Subcutaneous abdominal adipose tissue (tissue), 5 donors: ENCODE results near the gene KLK10.

Experiments used
- H3K27ac ChIP-seq: one replicate; pipeline ENCODE4 v1.7.0; 2013; ENCODE audit warnings: low read depth, mild to moderate bottlenecking, inconsistent platforms, low read length, moderate library complexity
- H3K27me3 ChIP-seq, 5 donors: one replicate each; pipeline ENCODE4 v1.7.0; 2013; ENCODE audit warnings: low read length in 5 of 5, inconsistent platforms in 1 of 5; ENCODE audit not compliant: control insufficient read depth in 5 of 5, insufficient read depth in 4 of 5
- H3K36me3 ChIP-seq, 5 donors: one replicate each; pipeline ENCODE4 v1.7.0; 2013; ENCODE audit warnings: low read length in 5 of 5; ENCODE audit not compliant: control insufficient read depth in 5 of 5, insufficient read depth in 5 of 5
- H3K4me1 ChIP-seq, 5 donors: one replicate each; pipeline ENCODE4 v1.7.0; 2013; ENCODE audit warnings: low read length in 5 of 5, mild to moderate bottlenecking in 3 of 5, moderate library complexity in 1 of 5; ENCODE audit not compliant: control insufficient read depth in 5 of 5, insufficient read depth in 5 of 5
- H3K4me3 ChIP-seq, 5 donors: one replicate each; pipeline ENCODE4 v1.7.0; 2013; ENCODE audit warnings: low read length in 5 of 5, low read depth in 1 of 5
- H3K9ac ChIP-seq, 5 donors: one replicate each; pipeline ENCODE4 v1.7.0; 2013; ENCODE audit warnings: low read length in 5 of 5, mild to moderate bottlenecking in 4 of 5, moderate library complexity in 3 of 5
- H3K9me3 ChIP-seq, 5 donors: one replicate each; pipeline ENCODE4 v1.7.0; 2013; ENCODE audit warnings: low read length in 5 of 5; ENCODE audit not compliant: control insufficient read depth in 5 of 5
- donor health status: healthy.
- donor health status: healthy.
- donor health status: healthy.
- donor health status: healthy.
- donor health status: healthy.

KLK10 gene

GRCh38 chr19:51027873-51028272 lies 8.4 kb upstream of the KLK10 start:
- Histone ChIP-seq H3K27ac (no peak overlapping the region), H3K27me3 (peaks cover 29 to 54% (median 44%) of the 10 kb centered on the region in 5 donors), H3K9me3 (no peaks in the 10 kb centered on the region), H3K9ac (no peak overlapping the region), H3K4me3 (no peak overlapping the region), H3K4me1 (no peaks in the 10 kb centered on the region), H3K36me3 (no peaks in the 10 kb centered on the region)

DNA sequence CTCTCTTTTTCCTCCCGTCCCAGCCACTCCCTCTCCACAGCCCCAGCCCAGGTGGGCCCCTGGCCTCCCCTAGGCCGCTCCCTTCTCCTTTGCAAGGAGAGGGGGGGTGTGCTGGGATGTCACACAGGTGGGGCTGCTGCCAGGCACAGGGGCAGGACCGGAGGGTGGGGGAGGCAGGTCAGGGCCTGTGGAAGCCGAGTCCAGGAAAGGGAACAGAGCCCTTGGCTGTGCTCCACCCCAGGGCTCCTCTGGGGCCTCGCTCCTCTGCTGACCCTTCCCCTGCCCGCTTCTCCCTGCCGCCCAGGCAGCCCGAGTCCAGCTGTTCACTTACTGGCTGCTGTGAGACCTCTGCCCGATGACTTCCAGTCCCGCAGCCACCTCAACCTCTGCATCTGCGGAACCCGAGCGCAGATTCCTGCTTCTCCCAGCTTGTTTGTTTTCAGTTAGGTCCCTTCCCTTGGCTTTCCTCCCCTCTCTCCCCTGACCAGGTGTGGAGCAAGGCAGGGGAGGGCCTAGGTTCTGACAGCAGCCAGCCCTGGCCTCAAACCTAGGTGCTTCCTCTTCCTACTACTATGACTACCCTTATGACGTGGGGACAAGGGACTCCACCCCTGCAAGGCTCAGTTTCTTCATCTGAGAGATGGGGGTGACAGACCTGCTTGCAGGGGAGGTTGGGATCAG lies 7.8 kb upstream of the KLK10 start:
- Histone ChIP-seq H3K9ac (no peak overlapping the region), H3K36me3 (no peaks in the 10 kb centered on the region), H3K4me1 (no peaks in the 10 kb centered on the region), H3K27me3 (peaks cover 33 to 56% (median 46%) of the 10 kb centered on the region in 5 donors), H3K27ac (no peak overlapping the region), H3K9me3 (no peaks in the 10 kb centered on the region), H3K4me3 (no peak overlapping the region)

DNA sequence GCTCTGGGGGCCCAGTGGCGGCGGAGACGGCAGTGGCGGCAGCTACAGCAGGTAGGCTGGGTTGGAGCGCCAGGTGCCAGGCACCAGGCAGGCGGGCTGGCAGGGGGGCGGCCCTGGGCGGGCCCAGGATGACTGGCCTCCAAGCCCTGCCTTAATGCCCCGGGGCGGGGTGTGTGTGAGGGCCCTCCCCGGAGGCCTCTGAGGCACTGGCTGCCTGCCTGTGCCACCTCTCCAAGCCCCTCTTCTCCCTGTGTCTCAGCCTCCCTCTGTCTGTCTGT lies 7.0 kb upstream of the KLK10 start, which contains the start of gene KLK11:
KLK11 (minus strand) TSS at position 63 of the 278 bp plus-strand sequence. CDS start 985 bp downstream, outside the sequence.
- no peak within 1 kb of the TSS for H3K9ac ChIP-seq
- no peaks in the 10 kb centered on the region for H3K9me3 ChIP-seq
- H3K4me3 ChIP-seq, result no peak within 1 kb of the TSS
- H3K4me1 ChIP-seq, result no peaks in the 10 kb centered on the region
- no peaks in the 10 kb centered on the region for H3K36me3 ChIP-seq
- no peak within 1 kb of the TSS for H3K27ac ChIP-seq
- peaks cover 33 to 56% (median 46%) of the 10 kb centered on the region in 5 donors for H3K27me3 ChIP-seq

DNA sequence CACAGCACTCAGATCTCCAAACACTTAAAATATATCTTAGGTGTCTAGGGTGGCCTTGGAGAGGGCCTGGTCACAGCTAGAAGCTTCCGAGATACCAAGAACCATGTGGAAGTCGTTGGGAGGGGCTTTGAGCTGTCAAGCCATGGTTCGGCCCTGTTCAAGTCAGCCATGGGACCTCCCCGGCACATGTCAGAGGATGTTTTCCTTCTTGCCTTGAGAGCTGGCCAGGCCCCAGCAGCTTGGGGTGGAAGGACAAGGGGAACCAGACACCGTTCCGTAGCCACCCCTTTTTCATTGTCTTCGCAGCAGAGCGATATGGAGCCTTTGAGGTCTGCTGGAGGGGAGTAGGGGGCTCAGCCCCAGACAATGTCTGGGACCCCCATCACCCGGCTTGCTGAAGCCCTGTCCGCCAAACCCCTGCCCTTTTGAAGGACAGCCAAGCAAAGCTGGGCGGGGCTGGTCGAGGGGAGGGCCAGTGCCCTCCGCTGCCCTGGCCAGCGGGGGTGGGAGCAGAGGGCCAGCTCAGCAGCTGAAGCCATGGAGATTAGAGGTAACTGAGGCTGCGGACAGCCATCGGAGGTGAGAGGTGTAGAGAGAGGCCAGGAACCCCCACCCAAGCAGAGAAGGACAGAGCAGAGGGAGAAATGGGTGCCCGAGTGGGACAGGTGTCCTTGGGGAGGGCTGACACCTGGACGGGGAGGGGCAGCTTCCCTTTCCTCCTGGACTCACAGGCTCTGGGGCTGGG lies 6.5 kb upstream of the KLK10 start:
- Histone ChIP-seq H3K4me3 (no peak overlapping the region), H3K27ac (no peak overlapping the region), H3K9ac (no peak overlapping the region)

DNA sequence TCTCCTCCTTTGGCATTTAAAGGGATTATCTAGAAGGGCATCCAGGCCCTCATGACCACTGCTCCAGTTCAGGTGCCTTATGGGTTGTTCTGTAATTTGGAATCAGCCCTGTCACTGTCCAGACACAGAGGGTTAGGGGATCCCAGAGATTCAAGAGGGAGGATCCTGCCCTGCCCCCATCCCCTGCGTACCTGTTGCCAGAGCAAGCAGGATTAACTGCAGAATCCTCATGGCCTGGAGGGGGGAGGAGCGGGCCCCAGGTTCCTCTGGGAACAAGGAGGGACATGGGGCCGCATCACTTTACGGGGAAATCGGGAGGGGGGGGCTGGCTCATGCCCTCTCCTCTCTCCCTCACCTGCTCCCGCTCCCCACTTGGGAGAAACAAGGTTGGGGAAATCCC lies 5.9 kb upstream of the KLK10 start:
- Histone ChIP-seq H3K9ac (no peak overlapping the region), H3K9me3 (no peaks in the 10 kb centered on the region), H3K27me3 (peaks cover 25 to 54% (median 42%) of the 10 kb centered on the region in 5 donors), H3K27ac (no peak overlapping the region), H3K4me1 (peaks cover 0 to 4% (median 3%) of the 10 kb centered on the region in 5 donors), H3K36me3 (no peaks in the 10 kb centered on the region), H3K4me3 (no peak overlapping the region)

More for the DNA sequence above, 6.5 kb upstream of the KLK10 start:
- Histone ChIP-seq H3K9me3 (no peaks in the 10 kb centered on the region), H3K4me1 (peaks cover 0 to 4% (median 3%) of the 10 kb centered on the region in 5 donors), H3K36me3 (no peaks in the 10 kb centered on the region), H3K27me3 (peaks cover 30 to 56% (median 46%) of the 10 kb centered on the region in 5 donors)

- no peaks in the 10 kb centered on the region for H3K9me3 ChIP-seq
- no peaks in the 10 kb centered on the region for H3K36me3 ChIP-seq
- H3K27me3 ChIP-seq, result peaks cover 30 to 59% (median 46%) of the 10 kb centered on the region in 5 donors
- H3K27ac ChIP-seq, result no peak overlapping the region
- no peak overlapping the region for H3K9ac ChIP-seq
- H3K4me3 ChIP-seq, result no peak overlapping the region
- peaks cover 0 to 5% (median 4%) of the 10 kb centered on the region in 5 donors for H3K4me1 ChIP-seq
Observed at GRCh38 chr19:51024924-51025323, 5.4 kb upstream of the KLK10 start.

DNA sequence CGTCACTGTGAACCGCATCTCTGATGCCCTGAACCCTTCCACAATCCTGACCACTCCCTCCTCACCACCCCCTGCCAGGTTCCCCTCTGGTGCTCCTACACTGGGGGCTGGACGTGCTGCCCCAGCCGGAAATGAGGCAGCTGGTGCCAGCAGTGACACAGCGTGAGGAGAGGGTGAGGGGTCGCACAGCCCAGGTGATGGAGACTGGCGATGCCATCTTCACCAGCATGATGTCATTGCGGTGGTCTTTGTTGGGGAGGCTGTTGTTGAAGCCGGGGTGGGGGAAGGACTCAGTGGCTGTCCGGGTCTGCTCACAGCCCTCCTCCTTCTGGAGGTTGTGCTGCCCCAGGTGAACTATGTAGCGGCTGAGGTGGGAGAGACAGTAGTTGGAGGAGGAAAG lies 4.4 kb upstream of the KLK10 start:
- Histone ChIP-seq H3K9me3 (no peaks in the 10 kb centered on the region), H3K9ac (no peak overlapping the region), H3K36me3 (no peaks in the 10 kb centered on the region), H3K27ac (no peak overlapping the region), H3K4me3 (no peak overlapping the region), H3K27me3 (peaks cover 33 to 69% (median 47%) of the 10 kb centered on the region in 5 donors), H3K4me1 (peaks cover 0 to 14% (median 10%) of the 10 kb centered on the region in 5 donors)

DNA sequence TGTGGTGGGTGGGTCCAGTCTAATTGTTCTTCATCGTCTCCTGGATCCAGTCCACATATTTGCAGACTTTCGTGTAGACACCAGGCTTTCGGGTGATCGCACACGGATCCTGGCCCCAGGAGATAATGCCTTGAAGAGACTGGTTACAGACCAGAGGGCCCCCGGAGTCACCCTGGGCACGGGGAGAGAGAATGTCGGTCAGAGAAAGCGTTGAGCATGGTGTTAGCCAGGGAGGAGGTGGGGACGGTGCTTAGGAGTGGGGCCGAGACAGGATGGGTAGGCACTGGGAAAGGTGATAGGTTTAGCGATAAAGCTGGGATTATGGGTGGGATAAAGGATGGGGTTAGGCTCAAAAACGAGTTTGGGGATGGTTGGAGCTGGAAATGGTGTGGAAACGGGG lies 3.0 kb upstream of the KLK10 start:
- H3K27me3 ChIP-seq, result peaks cover 34 to 71% (median 46%) of the 10 kb centered on the region in 5 donors

GRCh38 chr19:51020988-51021651 lies 1.6 kb upstream of the KLK10 start:
- H3K4me1 ChIP-seq, result peaks cover 0 to 25% (median 20%) of the 10 kb centered on the region in 5 donors
- no peaks in the 10 kb centered on the region for H3K9me3 ChIP-seq
- H3K27me3 ChIP-seq, result peaks cover 36 to 68% (median 50%) of the 10 kb centered on the region in 5 donors
- no peaks in the 10 kb centered on the region for H3K36me3 ChIP-seq
- no peak overlapping the region for H3K9ac ChIP-seq
- H3K27ac ChIP-seq, result no peak overlapping the region
- H3K4me3 ChIP-seq, result no peak overlapping the region

More for the DNA sequence above, 3.0 kb upstream of the KLK10 start:
- Histone ChIP-seq H3K36me3 (no peaks in the 10 kb centered on the region), H3K4me1 (peaks cover 0 to 18% (median 11%) of the 10 kb centered on the region in 5 donors), H3K9me3 (no peaks in the 10 kb centered on the region), H3K27ac (no peak overlapping the region), H3K4me3 (no peak overlapping the region), H3K9ac (no peak overlapping the region)
